Neural progenitor cell (in vitro differentiated cells): ENCODE data around the gene TRABD2B. TPM values are rescaled to one million over a fixed set of nuclear protein-coding genes. Genes with fewer than 3 reads are reported as not detected.
A peak's percentile ranks its signal among the peaks of the same experiment; 100 is the strongest.

ENCODE experiments used
- DNase-seq: peaks from one replicate; pipeline ENCODE4 v3.0.0-alpha.2; 2016; ENCODE audit warnings: low spot score
- H2AFZ ChIP-seq: fragments of 200-600 bp; sonication (generic); replicated peaks from 2 replicates; pipeline ENCODE4 v1.6.1; 2016; ENCODE audit warnings: antibody characterized with exemption
- H3F3A ChIP-seq: fragments of 200-600 bp; sonication (generic); 2 replicates; pipeline ENCODE4 v1.6.1; 2016; ENCODE audit warnings: antibody characterized with exemption, low read depth
- H3K27ac ChIP-seq: fragments of 200-600 bp; sonication (generic); 2 replicates; pipeline ENCODE4 v1.5.1; 2016; ENCODE audit warnings: mild to moderate bottlenecking
- H3K27me3 ChIP-seq: fragments of 200-600 bp; sonication (generic); 2 replicates; pipeline ENCODE4 v1.6.1; 2016; ENCODE audit warnings: mild to moderate bottlenecking, moderate library complexity
- H3K36me3 ChIP-seq: fragments of 200-600 bp; sonication (generic); 2 replicates; pipeline ENCODE4 v1.5.1; 2016
- H3K4me1 ChIP-seq: fragments of 200-600 bp; sonication (generic); 2 replicates; pipeline ENCODE4 v1.6.1; 2016; ENCODE audit warnings: mixed run types
- H3K4me2 ChIP-seq: fragments of 200-600 bp; sonication (generic); 2 replicates; pipeline ENCODE4 v1.6.1; 2016
- H3K4me3 ChIP-seq: fragments of 200-600 bp; sonication (generic); 2 replicates; pipeline ENCODE4 v1.5.1; 2016
- H3K79me2 ChIP-seq: fragments of 200-600 bp; sonication (generic); 2 replicates; pipeline ENCODE4 v1.6.1; 2016; ENCODE audit warnings: low read depth
- H3K9ac ChIP-seq: fragments of 200-600 bp; sonication (generic); 2 replicates; pipeline ENCODE4 v1.6.1; 2016
- H3K9me3 ChIP-seq: fragments of 200-600 bp; sonication (generic); 2 replicates; pipeline ENCODE4 v1.5.1; 2016; ENCODE audit warnings: low read depth
- H4K20me1 ChIP-seq: fragments of 200-600 bp; sonication (generic); 2 replicates; pipeline ENCODE4 v1.6.1; 2016; ENCODE audit warnings: low read depth
- H3K27ac Mint-ChIP-seq: 3 replicates; pipeline ENCODE4 v1.8.0; 2021; ENCODE audit warnings: mixed read lengths
- H3K27me3 Mint-ChIP-seq: 2 replicates; pipeline ENCODE4 v1.8.0; 2022; ENCODE audit warnings: low read depth, mild to moderate bottlenecking, inconsistent platforms, moderate library complexity, mixed read lengths; ENCODE audit not compliant: insufficient read depth
- H3K36me3 Mint-ChIP-seq: 3 replicates; pipeline ENCODE4 v1.8.0; 2021; ENCODE audit warnings: mixed read lengths
- H3K4me1 Mint-ChIP-seq: 3 replicates; pipeline ENCODE4 v1.8.0; 2021; ENCODE audit warnings: mixed read lengths
- H3K4me3 Mint-ChIP-seq: 3 replicates; pipeline ENCODE4 v1.8.0; 2021; ENCODE audit warnings: mild to moderate bottlenecking, moderate library complexity, mixed read lengths
- H3K9me3 Mint-ChIP-seq: 3 replicates; pipeline ENCODE4 v1.8.0; 2020; ENCODE audit warnings: mixed read lengths
- CTCF ChIP-seq: fragments of 200-600 bp; sonication (generic); IDR thresholded peaks from 2 replicates; pipeline ENCODE4 v1.5.1; 2017; ENCODE audit warnings: antibody characterized with exemption, mild to moderate bottlenecking
- EZH2 ChIP-seq: fragments of 200-600 bp; sonication (generic); IDR thresholded peaks from 2 replicates; pipeline ENCODE4 v1.6.1; 2017; ENCODE audit warnings: antibody characterized with exemption, mild to moderate bottlenecking, moderate library complexity
- EZH2phosphoT487 ChIP-seq: fragments of 200-600 bp; sonication (generic); IDR thresholded peaks from 2 replicates; pipeline ENCODE4 v1.6.1; 2017; ENCODE audit warnings: antibody characterized with exemption
- total RNA-seq: library from RNA; depleted of rRNA; stranded (reverse); fragments of >200 nt; gene quantifications from 2 replicates; pipeline ENCODE4 v1.2.3, GENCODE V29; 2015; ENCODE audit warnings: low replicate concordance

Gene TRABD2B
- total RNA-seq, 1 donor from 2014 or later, result 0.09 TPM

- H3K4me1 ChIP-seq, result peaks cover 3% of the 10 kb centered on the region
- Mint-ChIP-seq H3K36me3 (peaks cover 2% of the 10 kb centered on the region), H3K27me3 (peaks cover 7% of the 10 kb centered on the region)
Observed at GRCh38 chr1:47786316-47786715, 210.9 kb downstream of the TRABD2B start.

GRCh38 chr1:47785561-47786271 is 211.5 kb downstream of the TRABD2B start:
- no peaks in the 10 kb centered on the region for H3K9me3 ChIP-seq
- no peaks in the 10 kb centered on the region for H3F3A ChIP-seq
- H3K27me3 Mint-ChIP-seq, result peaks cover 7% of the 10 kb centered on the region
- no peaks in the 10 kb centered on the region for H3K4me1 Mint-ChIP-seq
- H3K27ac Mint-ChIP-seq, result no peak overlapping the region
- no peaks in the 10 kb centered on the region for H3K27me3 ChIP-seq
- H3K79me2 ChIP-seq, result no peaks in the 10 kb centered on the region
- peak overlapping the region; percentile 24 for H2AFZ ChIP-seq
- no peaks in the 10 kb centered on the region for H3K36me3 ChIP-seq
- DNase-seq, result peak; percentile 67
- H3K36me3 Mint-ChIP-seq, result peaks cover 2% of the 10 kb centered on the region
- peaks cover 3% of the 10 kb centered on the region for H3K4me1 ChIP-seq
- H3K27ac ChIP-seq, result no peak overlapping the region
- no peak overlapping the region for H3K4me2 ChIP-seq
- no peaks in the 10 kb centered on the region for H4K20me1 ChIP-seq
- no peak overlapping the region for H3K9ac ChIP-seq
- no peak overlapping the region for H3K4me3 ChIP-seq
- no peaks in the 10 kb centered on the region for H3K9me3 Mint-ChIP-seq
- TF ChIP-seq EZH2, result no peak
- peak; percentile 57 for TF ChIP-seq CTCF
- no peak for TF ChIP-seq EZH2phosphoT487
- H3K4me3 Mint-ChIP-seq, result no peak overlapping the region

More at GRCh38 chr1:47786316-47786715, 210.9 kb downstream of the TRABD2B start:
- Histone ChIP-seq H3K9me3 (no peaks in the 10 kb centered on the region), H3K4me3 (no peak overlapping the region), H3K27me3 (no peaks in the 10 kb centered on the region), H3K79me2 (no peaks in the 10 kb centered on the region), H4K20me1 (no peaks in the 10 kb centered on the region), H2AFZ (no peak overlapping the region), H3F3A (no peaks in the 10 kb centered on the region), H3K27ac (no peak overlapping the region), H3K36me3 (no peaks in the 10 kb centered on the region), H3K9ac (no peak overlapping the region), H3K4me2 (no peak overlapping the region)
- no peak overlapping the region for H3K4me3 Mint-ChIP-seq
- H3K9me3 Mint-ChIP-seq, result no peaks in the 10 kb centered on the region
- TF ChIP-seq EZH2phosphoT487 (no peak), CTCF (no peak), EZH2 (no peak)
- no peak for DNase-seq
- no peaks in the 10 kb centered on the region for H3K4me1 Mint-ChIP-seq
- no peak overlapping the region for H3K27ac Mint-ChIP-seq

- Histone ChIP-seq H3K79me2 (no peaks in the 10 kb centered on the region), H2AFZ (no peak overlapping the region), H3K9ac (no peak overlapping the region), H3K4me2 (no peak overlapping the region), H3K27me3 (no peaks in the 10 kb centered on the region), H3K4me3 (no peak overlapping the region), H3K27ac (no peak overlapping the region), H3K4me1 (peaks cover 3% of the 10 kb centered on the region), H3K36me3 (no peaks in the 10 kb centered on the region), H3F3A (no peaks in the 10 kb centered on the region), H4K20me1 (no peaks in the 10 kb centered on the region), H3K9me3 (no peaks in the 10 kb centered on the region)
- Mint-ChIP-seq H3K4me3 (no peak overlapping the region), H3K27ac (no peak overlapping the region), H3K27me3 (peaks cover 7% of the 10 kb centered on the region), H3K9me3 (no peaks in the 10 kb centered on the region), H3K4me1 (peaks cover 4% of the 10 kb centered on the region), H3K36me3 (no peaks in the 10 kb centered on the region)
- TF ChIP-seq EZH2 (no peak), EZH2phosphoT487 (no peak), CTCF (no peak)
- DNase-seq, result no peak
Observed at GRCh38 chr1:47785118-47785517, 212.1 kb downstream of the TRABD2B start.
